Endothelial cell of umbilical vein (primary cell): ENCODE results near the gene PCLO.

Source experiments
- CTCF ChIP-seq, 2 donors: IDR thresholded peaks; 1 replicate in 1 of 2; 2 replicates in 1 of 2; pipeline ENCODE4 v1.5.1; 2011; ENCODE audit warnings: low read length in 2 of 2, mild to moderate bottlenecking in 2 of 2, moderate library complexity in 2 of 2, control low read depth in 1 of 2, inconsistent platforms in 1 of 2, low read depth in 1 of 2; ENCODE audit not compliant: insufficient read depth in 1 of 2; ENCODE audit errors: extremely low read depth in 1 of 2
- EZH2 ChIP-seq: IDR thresholded peaks from 2 replicates; pipeline ENCODE4 v1.6.1; 2012; ENCODE audit warnings: borderline replicate concordance, low read depth, mild to moderate bottlenecking, moderate library complexity, low read length, inconsistent platforms; ENCODE audit not compliant: severe bottlenecking
- GATA2 ChIP-seq: IDR thresholded peaks from 2 replicates; pipeline ENCODE4 v1.7.0; 2011; ENCODE audit warnings: low read depth, mild to moderate bottlenecking, moderate library complexity, mixed read lengths, low read length; ENCODE audit not compliant: insufficient read length, insufficient read depth
- MAX ChIP-seq: IDR thresholded peaks from 2 replicates; pipeline ENCODE4 v1.6.1; 2011; ENCODE audit not compliant: insufficient read depth, insufficient read length
- POLR2A ChIP-seq: IDR thresholded peaks from 2 replicates; pipeline ENCODE4 v1.6.1; 2012; ENCODE audit warnings: low read depth, mild to moderate bottlenecking, control low read depth, low read length
- POLR2AphosphoS5 ChIP-seq: IDR thresholded peaks from 2 replicates; pipeline ENCODE4 v1.6.1; 2012; ENCODE audit warnings: low read depth, mild to moderate bottlenecking, control low read depth, low read length, moderate library complexity; ENCODE audit not compliant: insufficient read depth

- TF ChIP-seq CTCF (IDR thresholded peaks at IDR 0.05; ENCODE audit: extremely low read depth in 1 of 2, insufficient read depth in 1 of 2, low read depth in 1 of 2, low read length in 2 of 2) (no peak), GATA2 (no peak), POLR2A (no peak), EZH2 (no peak), MAX (no peak), POLR2AphosphoS5 (no peak)
Measured at GRCh38 chr7:82839063-82839462, 323.6 kb downstream of the PCLO start.
